Cardiac fibroblast (primary cell): ENCODE measurements around the gene SIK2.
A peak's percentile ranks its signal among the peaks of the same experiment; 100 is the strongest.
"Not testable (repeated sequence)": the region's sequence is repeated elsewhere in the genome, so short reads cannot be mapped to it uniquely, and the experiment has no call there.

Experiments
- DNase-seq, 2 donors: peaks; one replicate each; pipeline versions ENCODE4 v3.0.0 to v3.0.0-alpha.2; 2010; ENCODE audit warnings: low read depth in 2 of 2
- H3K4me3 ChIP-seq, 2 donors: replicated peaks in 1 of 2; 1 replicate in 1 of 2; 2 replicates in 1 of 2; pipeline ENCODE4 v1.5.1; 2011; ENCODE audit warnings: low read depth in 2 of 2, low read length in 2 of 2, mild to moderate bottlenecking in 2 of 2, moderate library complexity in 1 of 2
- CTCF ChIP-seq: IDR thresholded peaks from one replicate; pipeline ENCODE4 v1.5.1; 2011; ENCODE audit warnings: low read depth, mild to moderate bottlenecking, low read length, inconsistent platforms

The SIK2 gene

GRCh38 chr11:111645657-111646316, 43.5 kb downstream of the SIK2 start:
- TF ChIP-seq CTCF: no peak
- no peak for DNase-seq
- no peak overlapping the region for H3K4me3 ChIP-seq

GRCh38 chr11:111651336-111651735, 49.1 kb downstream of the SIK2 start:
- not testable (repeated sequence) for H3K4me3 ChIP-seq, DNase-seq

GRCh38 chr11:111652184-111652583, 49.9 kb downstream of the SIK2 start:
- peak; percentile 59 to 60 for DNase-seq
- TF ChIP-seq CTCF: no peak
- no peak overlapping the region for H3K4me3 ChIP-seq

GRCh38 chr11:111654601-111655000, 52.4 kb downstream of the SIK2 start:
- TF ChIP-seq CTCF: no peak
- DNase-seq: no peak
- no peak overlapping the region for H3K4me3 ChIP-seq

- DNase-seq: no peak
- no peak overlapping the region for H3K4me3 ChIP-seq
- no peak for TF ChIP-seq CTCF
Measured at GRCh38 chr11:111655924-111656323, 53.7 kb downstream of the SIK2 start.

GRCh38 chr11:111657905-111658304, 55.7 kb downstream of the SIK2 start:
- not testable (repeated sequence) for DNase-seq

GRCh38 chr11:111658493-111658892, 56.2 kb downstream of the SIK2 start:
- not testable (repeated sequence) for H3K4me3 ChIP-seq, DNase-seq

More at GRCh38 chr11:111657905-111658304, 55.7 kb downstream of the SIK2 start:
- not testable (repeated sequence) for H3K4me3 ChIP-seq

GRCh38 chr11:111659201-111660115, 57.2 kb downstream of the SIK2 start:
- TF ChIP-seq CTCF: no peak
- H3K4me3 ChIP-seq: no peak overlapping the region
- DNase-seq: no peak
